ENCODE data around the gene EP300.

Gene EP300

GRCh38 chr22:41215409-41215808 lies 123.0 kb downstream of the EP300 start:
- ATAC-seq, result no peak
- TF ChIP-seq GLIS3 (CRISPR knock-in tag; IDR thresholded peaks at IDR 0.05), result no peak
- TF ChIP-seq RARB (CRISPR knock-in tag; IDR thresholded peaks at IDR 0.05), result no peak
- no peak for TF ChIP-seq ESRRG (CRISPR knock-in tag; IDR thresholded peaks at IDR 0.05)
- no peak for TF ChIP-seq BACH2 (CRISPR knock-in tag; IDR thresholded peaks at IDR 0.05; ENCODE audit: borderline replicate concordance)
- no peak for TF ChIP-seq ARNTL (CRISPR knock-in tag; IDR thresholded peaks at IDR 0.05; ENCODE audit: borderline replicate concordance, low read depth)
- no peak for TF ChIP-seq SNAI2 (CRISPR knock-in tag; IDR thresholded peaks at IDR 0.05)

DNA sequence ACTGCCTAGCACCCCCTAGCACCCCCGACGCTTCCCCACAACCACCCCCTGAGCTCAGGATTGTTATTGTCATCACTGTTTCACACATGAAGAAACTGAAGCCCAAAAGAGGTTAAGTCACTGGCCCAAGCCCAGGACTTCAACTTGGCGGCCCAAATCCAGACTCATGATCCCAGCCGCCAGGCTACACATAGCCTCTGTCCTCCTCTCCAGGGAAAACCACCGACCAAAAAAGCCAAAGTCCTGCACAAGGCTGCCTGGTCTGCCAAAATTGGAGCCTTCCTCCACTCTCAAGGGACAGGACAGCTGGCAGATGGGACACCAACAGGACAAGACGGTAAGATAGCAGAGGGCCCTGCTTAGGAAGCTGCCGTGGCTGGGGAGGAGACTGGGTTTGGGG lies 123.5 kb downstream of the EP300 start:
- TF ChIP-seq ZC3H10 (CRISPR knock-in tag; IDR thresholded peaks at IDR 0.05) (no peak), ZNF70 (CRISPR knock-in tag; IDR thresholded peaks at IDR 0.05) (no peak), PPARA (CRISPR knock-in tag; IDR thresholded peaks at IDR 0.05; ENCODE audit: borderline replicate concordance) (no peak), ISL1 (CRISPR knock-in tag; IDR thresholded peaks at IDR 0.05) (no peak), TCF4 (CRISPR knock-in tag; IDR thresholded peaks at IDR 0.05; ENCODE audit: borderline replicate concordance) (no peak), GLIS3 (CRISPR knock-in tag; IDR thresholded peaks at IDR 0.05) (no peak), RARB (CRISPR knock-in tag; IDR thresholded peaks at IDR 0.05) (no peak), CSDC2 (CRISPR knock-in tag; IDR thresholded peaks at IDR 0.05) (no peak), ZFP30 (CRISPR knock-in tag; IDR thresholded peaks at IDR 0.05) (no peak), ESRRG (CRISPR knock-in tag; IDR thresholded peaks at IDR 0.05) (no peak), ZFP3 (CRISPR knock-in tag; IDR thresholded peaks at IDR 0.05) (no peak), ZNF565 (CRISPR knock-in tag; conservative IDR thresholded peaks at IDR 0.05; ENCODE audit: low read depth) (no peak), BACH2 (CRISPR knock-in tag; IDR thresholded peaks at IDR 0.05; ENCODE audit: borderline replicate concordance) (no peak), TOX (CRISPR knock-in tag; IDR thresholded peaks at IDR 0.05; ENCODE audit: borderline replicate concordance) (no peak)
- TF ChIP-seq, protein P1, sequence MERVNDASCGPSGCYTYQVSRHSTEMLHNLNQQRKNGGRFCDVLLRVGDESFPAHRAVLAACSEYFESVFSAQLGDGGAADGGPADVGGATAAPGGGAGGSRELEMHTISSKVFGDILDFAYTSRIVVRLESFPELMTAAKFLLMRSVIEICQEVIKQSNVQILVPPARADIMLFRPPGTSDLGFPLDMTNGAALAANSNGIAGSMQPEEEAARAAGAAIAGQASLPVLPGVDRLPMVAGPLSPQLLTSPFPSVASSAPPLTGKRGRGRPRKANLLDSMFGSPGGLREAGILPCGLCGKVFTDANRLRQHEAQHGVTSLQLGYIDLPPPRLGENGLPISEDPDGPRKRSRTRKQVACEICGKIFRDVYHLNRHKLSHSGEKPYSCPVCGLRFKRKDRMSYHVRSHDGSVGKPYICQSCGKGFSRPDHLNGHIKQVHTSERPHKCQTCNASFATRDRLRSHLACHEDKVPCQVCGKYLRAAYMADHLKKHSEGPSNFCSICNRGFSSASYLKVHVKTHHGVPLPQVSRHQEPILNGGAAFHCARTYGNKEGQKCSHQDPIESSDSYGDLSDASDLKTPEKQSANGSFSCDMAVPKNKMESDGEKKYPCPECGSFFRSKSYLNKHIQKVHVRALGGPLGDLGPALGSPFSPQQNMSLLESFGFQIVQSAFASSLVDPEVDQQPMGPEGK (CRISPR knock-in tag; IDR thresholded peaks at IDR 0.05; ENCODE audit: borderline replicate concordance), result no peak
- TF ChIP-seq, protein P2, sequence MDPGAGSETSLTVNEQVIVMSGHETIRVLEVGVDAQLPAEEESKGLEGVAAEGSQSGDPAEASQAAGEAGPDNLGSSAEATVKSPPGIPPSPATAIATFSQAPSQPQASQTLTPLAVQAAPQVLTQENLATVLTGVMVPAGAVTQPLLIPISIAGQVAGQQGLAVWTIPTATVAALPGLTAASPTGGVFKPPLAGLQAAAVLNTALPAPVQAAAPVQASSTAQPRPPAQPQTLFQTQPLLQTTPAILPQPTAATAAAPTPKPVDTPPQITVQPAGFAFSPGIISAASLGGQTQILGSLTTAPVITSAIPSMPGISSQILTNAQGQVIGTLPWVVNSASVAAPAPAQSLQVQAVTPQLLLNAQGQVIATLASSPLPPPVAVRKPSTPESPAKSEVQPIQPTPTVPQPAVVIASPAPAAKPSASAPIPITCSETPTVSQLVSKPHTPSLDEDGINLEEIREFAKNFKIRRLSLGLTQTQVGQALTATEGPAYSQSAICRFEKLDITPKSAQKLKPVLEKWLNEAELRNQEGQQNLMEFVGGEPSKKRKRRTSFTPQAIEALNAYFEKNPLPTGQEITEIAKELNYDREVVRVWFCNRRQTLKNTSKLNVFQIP (CRISPR knock-in tag; IDR thresholded peaks at IDR 0.05; ENCODE audit: borderline replicate concordance, low read depth), result no peak
- TF ChIP-seq, protein P3, sequence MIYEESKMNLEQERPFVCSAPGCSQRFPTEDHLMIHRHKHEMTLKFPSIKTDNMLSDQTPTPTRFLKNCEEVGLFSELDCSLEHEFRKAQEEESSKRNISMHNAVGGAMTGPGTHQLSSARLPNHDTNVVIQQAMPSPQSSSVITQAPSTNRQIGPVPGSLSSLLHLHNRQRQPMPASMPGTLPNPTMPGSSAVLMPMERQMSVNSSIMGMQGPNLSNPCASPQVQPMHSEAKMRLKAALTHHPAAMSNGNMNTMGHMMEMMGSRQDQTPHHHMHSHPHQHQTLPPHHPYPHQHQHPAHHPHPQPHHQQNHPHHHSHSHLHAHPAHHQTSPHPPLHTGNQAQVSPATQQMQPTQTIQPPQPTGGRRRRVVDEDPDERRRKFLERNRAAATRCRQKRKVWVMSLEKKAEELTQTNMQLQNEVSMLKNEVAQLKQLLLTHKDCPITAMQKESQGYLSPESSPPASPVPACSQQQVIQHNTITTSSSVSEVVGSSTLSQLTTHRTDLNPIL (CRISPR knock-in tag; IDR thresholded peaks at IDR 0.05; ENCODE audit: low read depth), result no peak
- no peak for ATAC-seq

DNA sequence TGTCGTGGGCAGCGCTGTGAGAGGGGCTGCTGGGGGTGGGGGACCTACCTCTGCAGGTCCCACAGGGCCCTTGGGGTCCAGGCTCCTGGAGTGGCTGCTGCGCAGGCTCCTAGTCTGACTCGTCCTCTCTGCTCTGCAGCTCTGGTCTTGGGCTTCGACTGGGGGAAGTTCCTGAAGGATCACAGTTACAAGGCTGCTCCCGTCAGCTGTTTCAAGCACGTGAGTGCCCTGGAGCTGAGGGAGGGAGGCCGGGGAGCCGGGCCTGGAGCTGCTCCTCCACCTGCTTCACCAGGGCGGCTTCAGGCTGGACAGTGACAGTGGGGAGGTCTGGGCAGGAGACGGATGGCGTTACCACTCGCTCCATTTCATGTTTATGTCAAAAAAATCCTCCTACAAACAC lies 124.6 kb downstream of the EP300 start:
- no peak for ATAC-seq
- TF ChIP-seq RARB (CRISPR knock-in tag; IDR thresholded peaks at IDR 0.05), result no peak
- TF ChIP-seq ZNF8 (CRISPR knock-in tag; IDR thresholded peaks at IDR 0.05), result no peak
- TF ChIP-seq, protein P2 (CRISPR knock-in tag; IDR thresholded peaks at IDR 0.05; ENCODE audit: borderline replicate concordance, low read depth), result no peak

GRCh38 chr22:41217553-41218157 lies 125.3 kb downstream of the EP300 start:
- no peak for ATAC-seq
- TF ChIP-seq, protein P4, sequence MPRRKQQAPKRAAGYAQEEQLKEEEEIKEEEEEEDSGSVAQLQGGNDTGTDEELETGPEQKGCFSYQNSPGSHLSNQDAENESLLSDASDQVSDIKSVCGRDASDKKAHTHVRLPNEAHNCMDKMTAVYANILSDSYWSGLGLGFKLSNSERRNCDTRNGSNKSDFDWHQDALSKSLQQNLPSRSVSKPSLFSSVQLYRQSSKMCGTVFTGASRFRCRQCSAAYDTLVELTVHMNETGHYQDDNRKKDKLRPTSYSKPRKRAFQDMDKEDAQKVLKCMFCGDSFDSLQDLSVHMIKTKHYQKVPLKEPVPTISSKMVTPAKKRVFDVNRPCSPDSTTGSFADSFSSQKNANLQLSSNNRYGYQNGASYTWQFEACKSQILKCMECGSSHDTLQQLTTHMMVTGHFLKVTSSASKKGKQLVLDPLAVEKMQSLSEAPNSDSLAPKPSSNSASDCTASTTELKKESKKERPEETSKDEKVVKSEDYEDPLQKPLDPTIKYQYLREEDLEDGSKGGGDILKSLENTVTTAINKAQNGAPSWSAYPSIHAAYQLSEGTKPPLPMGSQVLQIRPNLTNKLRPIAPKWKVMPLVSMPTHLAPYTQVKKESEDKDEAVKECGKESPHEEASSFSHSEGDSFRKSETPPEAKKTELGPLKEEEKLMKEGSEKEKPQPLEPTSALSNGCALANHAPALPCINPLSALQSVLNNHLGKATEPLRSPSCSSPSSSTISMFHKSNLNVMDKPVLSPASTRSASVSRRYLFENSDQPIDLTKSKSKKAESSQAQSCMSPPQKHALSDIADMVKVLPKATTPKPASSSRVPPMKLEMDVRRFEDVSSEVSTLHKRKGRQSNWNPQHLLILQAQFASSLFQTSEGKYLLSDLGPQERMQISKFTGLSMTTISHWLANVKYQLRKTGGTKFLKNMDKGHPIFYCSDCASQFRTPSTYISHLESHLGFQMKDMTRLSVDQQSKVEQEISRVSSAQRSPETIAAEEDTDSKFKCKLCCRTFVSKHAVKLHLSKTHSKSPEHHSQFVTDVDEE (CRISPR knock-in tag; IDR thresholded peaks at IDR 0.05), result no peak
- TF ChIP-seq RARB (CRISPR knock-in tag; IDR thresholded peaks at IDR 0.05) (no peak), ZNF70 (CRISPR knock-in tag; IDR thresholded peaks at IDR 0.05) (no peak), ISL1 (CRISPR knock-in tag; IDR thresholded peaks at IDR 0.05) (no peak), ZFP30 (CRISPR knock-in tag; IDR thresholded peaks at IDR 0.05) (no peak), BACH2 (CRISPR knock-in tag; IDR thresholded peaks at IDR 0.05; ENCODE audit: borderline replicate concordance) (no peak), GLIS3 (CRISPR knock-in tag; IDR thresholded peaks at IDR 0.05) (no peak), CSRNP3 (CRISPR knock-in tag; IDR thresholded peaks at IDR 0.05) (no peak), OSR1 (CRISPR knock-in tag; IDR thresholded peaks at IDR 0.05) (no peak), ZFP3 (CRISPR knock-in tag; IDR thresholded peaks at IDR 0.05) (no peak)

All from SK-N-SH treated with all-trans-retinoic acid at 6 μM for 48 hours (cell line).